SK-N-SH (cell line): Measurements from ENCODE around the gene ARHGDIB. TPM values are rescaled to one million over a fixed set of nuclear protein-coding genes. Genes with fewer than 3 reads are reported as not detected.

Experiments
- CHD2 ChIP-seq: fragments of 150-350 bp; IDR thresholded peaks from 2 replicates; pipeline ENCODE4 v1.6.1; 2018; ENCODE audit warnings: low read length; ENCODE audit not compliant: partially characterized antibody
- CTCF ChIP-seq: fragments of 200-600 bp; sonication (generic); IDR thresholded peaks from 2 replicates; pipeline ENCODE4 v1.6.1; 2017; ENCODE audit warnings: antibody characterized with exemption, mild to moderate bottlenecking, moderate library complexity
- EP300 ChIP-seq, 2 experiments: IDR thresholded peaks; 2 replicates each; pipeline versions ENCODE4 v1.4.0 to v1.6.1; 2012; ENCODE audit warnings: borderline replicate concordance in 1 of 2, low read depth in 1 of 2, low read length in 1 of 2
- EZH2phosphoT487 ChIP-seq: fragments of 200-600 bp; sonication (generic); IDR thresholded peaks from 2 replicates; pipeline ENCODE4 v1.6.1; 2017; ENCODE audit warnings: low read depth, mixed run types, mild to moderate bottlenecking, antibody characterized with exemption, moderate library complexity, borderline replicate concordance
- FOXM1 ChIP-seq: IDR thresholded peaks from 2 replicates; pipeline ENCODE4 v1.4.0; 2012; ENCODE audit warnings: low read depth, mild to moderate bottlenecking
- GATA2 ChIP-seq: sonication (generic); formaldehyde crosslinking; IDR thresholded peaks from 2 replicates; pipeline ENCODE4 v1.5.0; 2020; ENCODE audit warnings: mild to moderate bottlenecking, missing genetic modification reagents
- IRF3 ChIP-seq: fragments of 150-350 bp; IDR thresholded peaks from 2 replicates; pipeline ENCODE4 v1.6.1; 2016; ENCODE audit warnings: mild to moderate bottlenecking, low read depth, low read length
- JUND ChIP-seq: IDR thresholded peaks from 2 replicates; pipeline ENCODE4 v1.4.0; 2012
- MEF2A ChIP-seq: IDR thresholded peaks from 2 replicates; pipeline ENCODE4 v1.4.0; 2012; ENCODE audit warnings: low read depth, borderline replicate concordance
- NFIC ChIP-seq: IDR thresholded peaks from 2 replicates; pipeline ENCODE4 v1.4.0; 2012; ENCODE audit warnings: borderline replicate concordance
- POLR2AphosphoS5 ChIP-seq: IDR thresholded peaks from 2 replicates; pipeline ENCODE4 v1.6.1; 2012; ENCODE audit warnings: low read depth, low read length
- RAD21 ChIP-seq: IDR thresholded peaks from 2 replicates; pipeline ENCODE4 v1.6.1; 2012; ENCODE audit warnings: mild to moderate bottlenecking, low read length
- REST ChIP-seq: IDR thresholded peaks from 2 replicates; pipeline ENCODE4 v1.6.1; 2012; ENCODE audit warnings: mild to moderate bottlenecking, low read depth, low read length, moderate library complexity
- RXRA ChIP-seq: IDR thresholded peaks from 2 replicates; pipeline ENCODE4 v1.4.0; 2012; ENCODE audit warnings: low read depth, mild to moderate bottlenecking, borderline replicate concordance
- TAF1 ChIP-seq: IDR thresholded peaks from 2 replicates; pipeline ENCODE4 v1.6.1; 2012; ENCODE audit warnings: low read depth, mild to moderate bottlenecking, low read length, moderate library complexity, borderline replicate concordance
- TCF12 ChIP-seq: IDR thresholded peaks from 2 replicates; pipeline ENCODE4 v1.4.0; 2012
- TEAD4 ChIP-seq: IDR thresholded peaks from 2 replicates; pipeline ENCODE4 v1.4.0; 2012; ENCODE audit warnings: mild to moderate bottlenecking, borderline replicate concordance; ENCODE audit not compliant: insufficient read depth
- USF2 ChIP-seq: fragments of 150-350 bp; IDR thresholded peaks from 2 replicates; pipeline ENCODE4 v1.6.1; 2017; ENCODE audit warnings: antibody characterized with exemption, low read length, low read depth, borderline replicate concordance
- YY1 ChIP-seq: IDR thresholded peaks from 2 replicates; pipeline ENCODE4 v1.4.0; 2012; ENCODE audit warnings: low read depth, mild to moderate bottlenecking
- ZBTB33 ChIP-seq: IDR thresholded peaks from 2 replicates; pipeline ENCODE4 v1.4.0; 2012; ENCODE audit warnings: low read depth, borderline replicate concordance
- polyA plus RNA-seq, 3 experiments: library from polyadenylated mRNA; depleted of rRNA; stranded (reverse); fragments of >200 nt; gene quantifications; 2 replicates each; pipeline ENCODE4 v1.2.3, GENCODE V29; 2012

ARHGDIB gene
- polyA plus RNA-seq, 1 of the 3 experiments (the other 2 are of a cell fraction), result 362 TPM

GRCh38 chr12:14999021-14999694, 37.8 kb upstream of the ARHGDIB start (continued):
- TF ChIP-seq ZBTB33 (no peak), TCF12 (peak; percentile 75), REST (peak; percentile 16; the same call in 1 of the 2 replicates), EP300 (IDR thresholded peaks at IDR 0.05; ENCODE audit: borderline replicate concordance in 1 of 2, low read depth in 1 of 2, low read length in 1 of 2) (peak in 1 of 2 experiments; percentile 73; a peak in 1 of 4 replicates), IRF3 (no peak), POLR2AphosphoS5 (0 out of 2 replicates have a peak, but pooled peaks have one; percentile 8), RXRA (no peak), TAF1 (no peak), EZH2phosphoT487 (no peak), CHD2 (no peak), FOXM1 (peak; percentile 8), JUND (no peak; the same call in 1 of the 2 replicates), USF2 (no peak), YY1 (0 out of 2 replicates have a peak, but pooled peaks have one; percentile 4), CTCF (no peak), RAD21 (no peak), NFIC (peak; percentile 30; the same call in 1 of the 2 replicates), TEAD4 (peak; percentile 87), GATA2 (CRISPR knock-in tag) (no peak), MEF2A (no peak)
